ENCODE measurements around the gene HOXC11.

DNA sequence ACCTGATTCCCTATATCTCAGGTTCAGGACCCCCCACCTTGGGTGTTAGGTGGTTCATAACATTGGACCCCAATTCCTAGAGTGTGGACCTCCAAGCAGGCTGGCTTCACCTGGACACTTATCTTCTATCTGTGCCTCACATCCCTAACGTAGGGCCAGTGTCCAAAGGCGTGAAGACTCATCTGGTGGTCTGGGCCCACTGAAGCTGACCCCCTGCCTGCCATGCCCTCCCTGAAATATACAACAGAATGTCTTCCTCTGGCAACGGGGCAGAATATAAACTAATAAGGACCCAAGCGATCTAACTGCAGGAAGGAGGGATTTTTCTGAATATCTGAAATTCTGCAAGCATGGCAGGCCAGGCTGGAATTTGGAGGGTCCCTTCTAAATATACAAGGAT lies 28.7 kb upstream of the HOXC11 start:
- TF ChIP-seq YY1 (IDR thresholded peaks at IDR 0.05; ENCODE audit: insufficient read depth, insufficient read length) (no peak), SUZ12 (IDR thresholded peaks at IDR 0.05; ENCODE audit: extremely low read depth, insufficient read depth, insufficient read length) (no peak)
